Measurements from ENCODE around the gene FTCD.
"Not testable (repeated sequence)": the region's sequence is repeated elsewhere in the genome, so short reads cannot be mapped to it uniquely, and the experiment has no call there.

FTCD gene, protein sequence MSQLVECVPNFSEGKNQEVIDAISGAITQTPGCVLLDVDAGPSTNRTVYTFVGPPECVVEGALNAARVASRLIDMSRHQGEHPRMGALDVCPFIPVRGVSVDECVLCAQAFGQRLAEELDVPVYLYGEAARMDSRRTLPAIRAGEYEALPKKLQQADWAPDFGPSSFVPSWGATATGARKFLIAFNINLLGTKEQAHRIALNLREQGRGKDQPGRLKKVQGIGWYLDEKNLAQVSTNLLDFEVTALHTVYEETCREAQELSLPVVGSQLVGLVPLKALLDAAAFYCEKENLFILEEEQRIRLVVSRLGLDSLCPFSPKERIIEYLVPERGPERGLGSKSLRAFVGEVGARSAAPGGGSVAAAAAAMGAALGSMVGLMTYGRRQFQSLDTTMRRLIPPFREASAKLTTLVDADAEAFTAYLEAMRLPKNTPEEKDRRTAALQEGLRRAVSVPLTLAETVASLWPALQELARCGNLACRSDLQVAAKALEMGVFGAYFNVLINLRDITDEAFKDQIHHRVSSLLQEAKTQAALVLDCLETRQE

DNA sequence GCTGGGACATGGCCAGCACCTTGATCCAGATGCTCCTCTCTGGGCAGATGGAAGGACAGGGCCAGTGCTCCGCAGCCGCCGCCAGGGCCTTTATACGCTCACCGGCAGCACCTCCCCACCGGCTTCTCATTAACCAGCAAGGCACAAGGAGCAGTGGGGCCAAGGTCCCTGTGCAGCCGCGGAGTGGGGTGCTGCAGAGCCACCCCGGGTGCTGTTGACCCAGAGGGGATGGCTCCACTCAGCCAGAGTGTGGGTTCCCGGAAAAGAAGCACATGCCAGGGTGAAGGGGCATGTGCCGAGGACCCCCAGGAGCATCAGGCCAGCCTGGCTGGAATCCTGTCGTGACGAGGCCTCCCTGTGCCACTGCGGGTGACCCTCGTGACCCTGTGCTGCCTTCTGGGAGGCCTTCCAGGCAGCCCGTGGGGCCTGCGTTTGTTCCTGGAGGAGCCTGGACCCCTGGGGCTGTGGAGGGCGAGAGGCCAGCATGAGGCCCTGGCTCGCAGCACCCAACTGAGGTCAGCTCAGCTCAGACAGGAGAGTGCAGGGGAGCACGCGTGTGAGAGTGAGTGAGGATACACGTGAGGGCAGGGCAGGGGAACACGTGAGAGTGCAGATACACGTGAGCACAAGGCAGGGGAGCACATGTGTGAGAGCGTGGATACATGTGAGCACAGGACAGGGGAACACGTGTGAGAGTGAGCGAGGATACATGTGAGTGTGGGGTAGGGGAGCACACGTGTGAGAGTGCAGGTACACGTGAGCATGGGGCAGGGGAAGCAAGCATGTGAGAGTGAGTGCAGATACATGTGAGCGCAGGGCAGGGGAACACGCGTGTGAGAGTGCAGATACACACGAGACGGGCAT is at the start of gene FTCD:
Gene FTCD, minus strand, starts transcription at position 66 of the 864 bp plus-strand sequence. Its CDS starts 56 bp downstream, at position 10.
- no peak for DNase-seq (ENCODE audit: low read depth)
- no peak within 1 kb of the TSS for H3K4me3 ChIP-seq (ENCODE audit: control insufficient read depth, low read depth, low read length)
- TF ChIP-seq, protein P1, sequence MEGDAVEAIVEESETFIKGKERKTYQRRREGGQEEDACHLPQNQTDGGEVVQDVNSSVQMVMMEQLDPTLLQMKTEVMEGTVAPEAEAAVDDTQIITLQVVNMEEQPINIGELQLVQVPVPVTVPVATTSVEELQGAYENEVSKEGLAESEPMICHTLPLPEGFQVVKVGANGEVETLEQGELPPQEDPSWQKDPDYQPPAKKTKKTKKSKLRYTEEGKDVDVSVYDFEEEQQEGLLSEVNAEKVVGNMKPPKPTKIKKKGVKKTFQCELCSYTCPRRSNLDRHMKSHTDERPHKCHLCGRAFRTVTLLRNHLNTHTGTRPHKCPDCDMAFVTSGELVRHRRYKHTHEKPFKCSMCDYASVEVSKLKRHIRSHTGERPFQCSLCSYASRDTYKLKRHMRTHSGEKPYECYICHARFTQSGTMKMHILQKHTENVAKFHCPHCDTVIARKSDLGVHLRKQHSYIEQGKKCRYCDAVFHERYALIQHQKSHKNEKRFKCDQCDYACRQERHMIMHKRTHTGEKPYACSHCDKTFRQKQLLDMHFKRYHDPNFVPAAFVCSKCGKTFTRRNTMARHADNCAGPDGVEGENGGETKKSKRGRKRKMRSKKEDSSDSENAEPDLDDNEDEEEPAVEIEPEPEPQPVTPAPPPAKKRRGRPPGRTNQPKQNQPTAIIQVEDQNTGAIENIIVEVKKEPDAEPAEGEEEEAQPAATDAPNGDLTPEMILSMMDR (IDR thresholded peaks at IDR 0.05; ENCODE audit: control insufficient read depth, insufficient read depth, low read depth, low read length, missing control alignments), result no peak

DNA sequence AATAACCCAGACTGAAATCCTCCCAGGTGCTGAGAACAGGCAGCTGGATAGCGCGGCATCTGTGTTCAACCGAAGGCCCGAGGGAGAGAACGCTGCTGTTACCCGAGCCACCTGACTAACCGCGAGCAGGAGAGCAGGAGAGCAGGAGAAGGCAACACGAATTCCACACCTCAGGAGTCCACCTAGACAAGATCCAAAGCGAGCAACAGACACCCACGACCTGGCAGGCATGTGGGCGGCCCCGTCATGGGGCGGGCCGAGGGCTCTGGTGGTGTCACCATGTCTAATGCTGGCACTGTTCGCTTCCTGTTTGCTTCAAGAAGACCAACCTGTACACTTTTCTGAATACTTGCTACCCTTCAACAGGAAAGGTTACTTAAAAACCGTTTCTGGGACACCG is 49.8 kb upstream of the FTCD start:
- TF ChIP-seq, protein P1 (IDR thresholded peaks at IDR 0.05; ENCODE audit: control insufficient read depth, insufficient read depth, low read depth, low read length, missing control alignments), result no peak
- H3K4me3 ChIP-seq (ENCODE audit: control insufficient read depth, low read depth, low read length), result no peak overlapping the region
- no peak for DNase-seq (ENCODE audit: low read depth)

DNA sequence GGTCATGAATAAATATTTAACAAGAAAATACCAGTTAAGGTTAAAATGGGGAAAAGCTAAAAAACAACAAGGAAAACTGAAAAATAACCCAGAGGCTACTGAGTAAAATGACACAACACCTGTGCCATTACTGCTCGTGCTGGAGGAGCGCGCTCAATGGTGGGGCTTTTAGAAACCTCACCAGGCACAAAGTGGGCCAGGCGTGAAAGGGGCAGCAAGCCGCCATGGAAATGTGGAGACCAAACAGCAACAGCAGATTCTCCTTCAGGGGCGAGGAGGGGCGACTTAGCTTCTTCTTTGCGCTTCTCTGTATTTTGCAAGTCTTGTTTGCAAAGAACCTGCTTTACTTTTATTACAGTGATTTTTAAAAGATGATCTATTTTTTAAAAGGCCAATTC is 47.8 kb upstream of the FTCD start:
- no peak for DNase-seq (ENCODE audit: low read depth)
- TF ChIP-seq, protein P1 (IDR thresholded peaks at IDR 0.05; ENCODE audit: control insufficient read depth, insufficient read depth, low read depth, low read length, missing control alignments), result no peak
- H3K4me3 ChIP-seq (ENCODE audit: control insufficient read depth, low read depth, low read length), result no peak overlapping the region

DNA sequence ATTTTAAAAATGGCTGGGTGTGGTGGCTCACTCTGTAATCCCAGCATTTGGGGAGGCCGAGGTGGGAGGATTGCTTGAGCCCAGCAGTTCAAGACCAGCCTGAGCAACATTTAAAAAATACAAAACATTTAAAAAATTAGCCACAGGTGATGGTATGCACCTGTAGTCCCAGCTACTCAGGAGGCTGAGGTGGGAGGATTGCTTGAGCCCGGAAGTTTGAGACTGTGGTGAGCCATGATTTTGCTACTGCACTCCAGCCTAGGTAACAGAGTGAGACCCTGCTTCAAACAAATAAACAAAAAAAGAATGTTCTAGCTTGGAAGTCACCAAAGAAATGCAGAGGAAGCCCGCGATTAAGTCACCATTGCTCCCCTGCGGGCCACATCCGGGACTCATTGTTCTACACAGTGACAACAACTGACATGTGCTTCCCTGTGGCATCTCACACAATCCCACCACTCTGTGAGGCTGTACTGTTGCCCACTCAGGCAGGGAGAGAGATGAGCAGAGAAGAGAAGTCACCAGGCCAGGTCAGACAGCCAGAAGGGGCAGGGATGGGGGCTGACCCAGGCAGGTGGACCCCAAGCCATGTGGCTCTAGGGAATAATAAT is 47.3 kb upstream of the FTCD start:
- H3K4me3 ChIP-seq (ENCODE audit: control insufficient read depth, low read depth, low read length), result no peak overlapping the region
- DNase-seq (ENCODE audit: low read depth), result no peak
- TF ChIP-seq, protein P1 (IDR thresholded peaks at IDR 0.05; ENCODE audit: control insufficient read depth, insufficient read depth, low read depth, low read length, missing control alignments), result no peak

DNA sequence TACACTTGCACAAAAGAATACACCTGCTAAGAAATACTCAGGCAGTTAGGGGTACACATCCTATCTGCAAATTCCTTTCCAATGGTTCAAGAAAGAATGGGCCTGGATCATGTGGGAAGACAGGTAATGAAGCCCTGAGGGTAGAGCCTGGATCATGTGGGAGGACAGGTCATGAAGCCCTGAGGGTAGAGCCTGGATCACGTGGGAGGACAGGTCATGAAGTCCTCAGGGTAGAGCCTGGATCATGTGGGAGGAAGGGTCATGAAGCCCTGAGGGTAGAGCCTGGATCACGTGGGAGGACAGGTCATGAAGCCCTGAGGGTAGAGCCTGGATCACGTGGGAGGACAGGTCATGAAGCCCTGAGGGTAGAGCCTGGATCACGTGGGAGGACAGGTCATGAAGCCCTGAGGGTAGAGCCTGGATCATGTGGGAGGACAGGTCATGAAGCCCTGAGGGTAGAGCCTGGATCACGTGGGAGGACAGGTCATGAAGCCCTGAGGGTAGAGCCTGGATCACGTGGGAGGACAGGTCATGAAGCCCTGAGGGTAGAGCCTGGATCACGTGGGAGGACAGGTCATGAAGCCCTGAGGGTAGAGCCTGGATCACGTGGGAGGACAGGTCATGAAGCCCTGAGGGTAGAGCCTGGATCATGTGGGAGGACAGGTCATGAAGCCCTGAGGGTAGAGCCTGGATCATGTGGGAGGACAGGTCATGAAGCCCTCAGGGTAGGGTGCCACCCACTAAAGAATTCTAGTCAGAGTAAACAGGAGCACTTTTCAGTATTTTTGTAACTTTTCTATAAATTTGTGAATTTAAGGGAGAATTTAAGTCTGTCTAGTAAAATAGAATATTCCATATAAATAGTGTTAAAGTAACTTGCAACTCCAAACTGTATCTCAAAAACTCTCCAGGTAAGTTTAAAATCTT is 45.8 kb upstream of the FTCD start:
- H3K4me3 ChIP-seq (ENCODE audit: control insufficient read depth, low read depth, low read length); DNase-seq (ENCODE audit: low read depth): not testable (repeated sequence)

DNA sequence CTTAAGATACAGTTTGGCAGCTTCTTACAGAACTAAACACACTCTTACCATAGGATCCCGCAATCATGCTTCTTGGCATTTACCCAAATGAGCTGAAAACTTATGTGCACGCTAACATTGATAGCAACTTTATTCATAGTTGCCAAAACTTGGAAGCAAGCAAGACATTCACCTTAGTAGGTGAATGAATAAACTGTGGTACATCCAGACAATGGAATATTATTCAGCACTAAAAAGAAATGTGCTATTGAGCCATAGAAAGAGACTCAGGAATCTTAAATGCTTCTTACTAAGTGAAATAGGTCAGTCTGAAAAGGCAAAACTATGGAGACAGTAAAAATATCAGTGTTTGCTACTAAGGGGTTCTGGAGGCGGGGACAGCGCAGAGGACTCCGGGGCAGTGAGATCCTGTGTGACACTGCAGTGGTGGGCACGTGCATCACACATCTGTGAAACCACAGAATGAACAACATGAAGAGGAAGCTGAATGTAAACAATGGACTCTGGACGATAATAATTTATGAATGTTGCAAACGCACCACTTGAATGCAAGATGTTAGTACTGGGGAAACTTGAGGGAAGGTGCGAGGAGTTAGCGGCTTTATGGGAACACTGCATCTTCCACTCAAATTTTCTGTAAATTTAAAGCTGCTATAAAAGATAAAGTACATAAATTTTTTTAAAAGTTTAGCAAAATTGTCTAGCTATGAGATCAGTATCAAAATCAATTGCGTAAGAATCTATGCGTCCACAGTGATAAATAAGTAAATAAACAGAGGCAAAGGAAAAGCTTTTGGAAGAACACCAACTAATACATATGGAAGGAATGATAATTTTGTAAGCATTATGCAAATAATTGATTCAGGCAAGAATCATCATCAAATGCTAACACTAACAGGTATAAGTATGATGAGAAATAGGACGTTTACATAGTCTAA is 44.3 kb upstream of the FTCD start:
- no peak overlapping the region for H3K4me3 ChIP-seq (ENCODE audit: control insufficient read depth, low read depth, low read length)
- TF ChIP-seq, protein P1 (IDR thresholded peaks at IDR 0.05; ENCODE audit: control insufficient read depth, insufficient read depth, low read depth, low read length, missing control alignments), result no peak
- DNase-seq (ENCODE audit: low read depth), result no peak
